ENCODE data around the gene TUBB2B.

TUBB2B gene

GRCh38 chr6:3266170-3266569, 38.7 kb upstream of the TUBB2B start:
- peaks cover 37% of the 10 kb centered on the region for H3K36me3 ChIP-seq (ENCODE audit: insufficient read depth, low read length)
- H3K27me3 ChIP-seq (ENCODE audit: control insufficient read depth in 1 of 2, insufficient read depth in 2 of 2, low read length in 2 of 2), result no peaks in the 10 kb centered on the region
- no peak overlapping the region for H3K9ac ChIP-seq (ENCODE audit: low read length)
- H3K4me1 ChIP-seq (ENCODE audit: insufficient read depth, low read length), result peaks cover 8% of the 10 kb centered on the region
- no peak overlapping the region for H3K4me3 ChIP-seq (ENCODE audit: low read depth in 1 of 2, low read length in 2 of 2)
- no peak overlapping the region for H3K27ac ChIP-seq (ENCODE audit: low read depth, low read length)
- H3K9me3 ChIP-seq (ENCODE audit: low read length), result no peaks in the 10 kb centered on the region

- Histone ChIP-seq H3K27me3 (ENCODE audit: control insufficient read depth in 1 of 2, insufficient read depth in 2 of 2, low read length in 2 of 2) (no peaks in the 10 kb centered on the region), H3K36me3 (ENCODE audit: insufficient read depth, low read length) (peaks cover 32% of the 10 kb centered on the region)
Observed at GRCh38 chr6:3265671-3266070, 38.2 kb upstream of the TUBB2B start.

GRCh38 chr6:3264356-3264755, 36.9 kb upstream of the TUBB2B start:
- peaks cover 21% of the 10 kb centered on the region for H3K36me3 ChIP-seq (ENCODE audit: insufficient read depth, low read length)
- H3K4me1 ChIP-seq (ENCODE audit: insufficient read depth, low read length), result peaks cover 19% of the 10 kb centered on the region
- no peak overlapping the region for H3K4me3 ChIP-seq (ENCODE audit: low read depth in 1 of 2, low read length in 2 of 2)
- H3K27me3 ChIP-seq (ENCODE audit: control insufficient read depth in 1 of 2, insufficient read depth in 2 of 2, low read length in 2 of 2), result no peaks in the 10 kb centered on the region
- H3K9me3 ChIP-seq (ENCODE audit: low read length), result no peaks in the 10 kb centered on the region
- no peak overlapping the region for H3K9ac ChIP-seq (ENCODE audit: low read length)
- no peak overlapping the region for H3K27ac ChIP-seq (ENCODE audit: low read depth, low read length)

More at GRCh38 chr6:3265671-3266070, 38.2 kb upstream of the TUBB2B start:
- peaks cover 13% of the 10 kb centered on the region for H3K4me1 ChIP-seq (ENCODE audit: insufficient read depth, low read length)
- H3K4me3 ChIP-seq (ENCODE audit: low read depth in 1 of 2, low read length in 2 of 2), result no peak overlapping the region
- H3K27ac ChIP-seq (ENCODE audit: low read depth, low read length), result no peak overlapping the region
- H3K9ac ChIP-seq (ENCODE audit: low read length), result no peak overlapping the region
- no peaks in the 10 kb centered on the region for H3K9me3 ChIP-seq (ENCODE audit: low read length)

- Histone ChIP-seq H3K4me1 (ENCODE audit: insufficient read depth, low read length) (peaks cover 19% of the 10 kb centered on the region), H3K27me3 (ENCODE audit: control insufficient read depth in 1 of 2, insufficient read depth in 2 of 2, low read length in 2 of 2) (no peaks in the 10 kb centered on the region), H3K4me3 (ENCODE audit: low read depth in 1 of 2, low read length in 2 of 2) (no peak overlapping the region), H3K9ac (ENCODE audit: low read length) (no peak overlapping the region), H3K27ac (ENCODE audit: low read depth, low read length) (no peak overlapping the region), H3K36me3 (ENCODE audit: insufficient read depth, low read length) (peaks cover 16% of the 10 kb centered on the region), H3K9me3 (ENCODE audit: low read length) (no peaks in the 10 kb centered on the region)
Observed at GRCh38 chr6:3263096-3263495, 35.6 kb upstream of the TUBB2B start.

- peaks cover 16% of the 10 kb centered on the region for H3K36me3 ChIP-seq (ENCODE audit: insufficient read depth, low read length)
- peak overlapping the region; percentile 27 for H3K9ac ChIP-seq (ENCODE audit: low read length)
- H3K27ac ChIP-seq (ENCODE audit: low read depth, low read length), result no peak overlapping the region
- H3K4me1 ChIP-seq (ENCODE audit: insufficient read depth, low read length), result peaks cover 19% of the 10 kb centered on the region
- no peaks in the 10 kb centered on the region for H3K9me3 ChIP-seq (ENCODE audit: low read length)
- no peak overlapping the region for H3K4me3 ChIP-seq (ENCODE audit: low read depth in 1 of 2, low read length in 2 of 2)
- H3K27me3 ChIP-seq (ENCODE audit: control insufficient read depth in 1 of 2, insufficient read depth in 2 of 2, low read length in 2 of 2), result no peaks in the 10 kb centered on the region
Observed at GRCh38 chr6:3261921-3262320, 34.5 kb upstream of the TUBB2B start.

GRCh38 chr6:3261518-3261820, 34.0 kb upstream of the TUBB2B start:
- Histone ChIP-seq H3K36me3 (ENCODE audit: insufficient read depth, low read length) (peaks cover 16% of the 10 kb centered on the region), H3K9me3 (ENCODE audit: low read length) (no peaks in the 10 kb centered on the region), H3K9ac (ENCODE audit: low read length) (peak overlapping the region; percentile 27), H3K4me1 (ENCODE audit: insufficient read depth, low read length) (peaks cover 19% of the 10 kb centered on the region), H3K27me3 (ENCODE audit: control insufficient read depth in 1 of 2, insufficient read depth in 2 of 2, low read length in 2 of 2) (no peaks in the 10 kb centered on the region), H3K27ac (ENCODE audit: low read depth, low read length) (no peak overlapping the region), H3K4me3 (ENCODE audit: low read depth in 1 of 2, low read length in 2 of 2) (no peak overlapping the region)

- no peak overlapping the region for H3K9ac ChIP-seq (ENCODE audit: low read length)
Observed at GRCh38 chr6:3260772-3261517, 33.5 kb upstream of the TUBB2B start.

GRCh38 chr6:3260296-3260695, 32.8 kb upstream of the TUBB2B start:
- no peak overlapping the region for H3K4me3 ChIP-seq (ENCODE audit: low read depth in 1 of 2, low read length in 2 of 2)

More at GRCh38 chr6:3260772-3261517, 33.5 kb upstream of the TUBB2B start:
- no peaks in the 10 kb centered on the region for H3K9me3 ChIP-seq (ENCODE audit: low read length)
- peaks cover 16% of the 10 kb centered on the region for H3K36me3 ChIP-seq (ENCODE audit: insufficient read depth, low read length)
- no peaks in the 10 kb centered on the region for H3K27me3 ChIP-seq (ENCODE audit: control insufficient read depth in 1 of 2, insufficient read depth in 2 of 2, low read length in 2 of 2)
- H3K4me1 ChIP-seq (ENCODE audit: insufficient read depth, low read length), result peaks cover 19% of the 10 kb centered on the region
- no peak overlapping the region for H3K4me3 ChIP-seq (ENCODE audit: low read depth in 1 of 2, low read length in 2 of 2)
- H3K27ac ChIP-seq (ENCODE audit: low read depth, low read length), result no peak overlapping the region

GRCh38 chr6:3259491-3259958, 32.1 kb upstream of the TUBB2B start:
- peak overlapping the region; percentile 19 for H3K27ac ChIP-seq (ENCODE audit: low read depth, low read length)
- H3K4me1 ChIP-seq (ENCODE audit: insufficient read depth, low read length), result peaks cover 19% of the 10 kb centered on the region
- H3K36me3 ChIP-seq (ENCODE audit: insufficient read depth, low read length), result peaks cover 13% of the 10 kb centered on the region
- H3K27me3 ChIP-seq (ENCODE audit: control insufficient read depth in 1 of 2, insufficient read depth in 2 of 2, low read length in 2 of 2), result no peaks in the 10 kb centered on the region
- peak overlapping the region; percentile 34 for H3K9ac ChIP-seq (ENCODE audit: low read length)
- H3K9me3 ChIP-seq (ENCODE audit: low read length), result no peaks in the 10 kb centered on the region
- H3K4me3 ChIP-seq (ENCODE audit: low read depth in 1 of 2, low read length in 2 of 2), result peak overlapping the region; percentile 89 to 92

More at GRCh38 chr6:3260296-3260695, 32.8 kb upstream of the TUBB2B start:
- Histone ChIP-seq H3K27me3 (ENCODE audit: control insufficient read depth in 1 of 2, insufficient read depth in 2 of 2, low read length in 2 of 2) (no peaks in the 10 kb centered on the region), H3K4me1 (ENCODE audit: insufficient read depth, low read length) (peaks cover 19% of the 10 kb centered on the region), H3K27ac (ENCODE audit: low read depth, low read length) (no peak overlapping the region), H3K9me3 (ENCODE audit: low read length) (no peaks in the 10 kb centered on the region), H3K36me3 (ENCODE audit: insufficient read depth, low read length) (peaks cover 16% of the 10 kb centered on the region), H3K9ac (ENCODE audit: low read length) (no peak overlapping the region)

- peaks cover 6% of the 10 kb centered on the region for H3K36me3 ChIP-seq (ENCODE audit: insufficient read depth, low read length)
- no peaks in the 10 kb centered on the region for H3K27me3 ChIP-seq (ENCODE audit: control insufficient read depth in 1 of 2, insufficient read depth in 2 of 2, low read length in 2 of 2)
- peak within 1 kb of the TSS; percentile 75 for H3K27ac ChIP-seq (ENCODE audit: low read depth, low read length)
- H3K4me3 ChIP-seq (ENCODE audit: low read depth in 1 of 2, low read length in 2 of 2), result peak within 1 kb of the TSS; percentile 89 to 92
- H3K9ac ChIP-seq (ENCODE audit: low read length), result peak within 1 kb of the TSS; percentile 34
- no peaks in the 10 kb centered on the region for H3K9me3 ChIP-seq (ENCODE audit: low read length)
- peaks cover 19% of the 10 kb centered on the region for H3K4me1 ChIP-seq (ENCODE audit: insufficient read depth, low read length)
Observed at GRCh38 chr6:3258720-3259490, 31.5 kb upstream of the TUBB2B start, which contains the start of gene PSMG4. PSMG4 (plus strand) TSS chr6:3258947; CDS start chr6:3259023, 76 bp downstream.

- H3K27me3 ChIP-seq (ENCODE audit: control insufficient read depth in 1 of 2, insufficient read depth in 2 of 2, low read length in 2 of 2), result no peaks in the 10 kb centered on the region
- H3K4me1 ChIP-seq (ENCODE audit: insufficient read depth, low read length), result peaks cover 19% of the 10 kb centered on the region
- H3K4me3 ChIP-seq (ENCODE audit: low read depth in 1 of 2, low read length in 2 of 2), result peak overlapping the region; percentile 89 to 92
- no peak overlapping the region for H3K9ac ChIP-seq (ENCODE audit: low read length)
- H3K9me3 ChIP-seq (ENCODE audit: low read length), result no peaks in the 10 kb centered on the region
- no peak overlapping the region for H3K27ac ChIP-seq (ENCODE audit: low read depth, low read length)
- H3K36me3 ChIP-seq (ENCODE audit: insufficient read depth, low read length), result no peaks in the 10 kb centered on the region
Observed at GRCh38 chr6:3258201-3258600, 30.7 kb upstream of the TUBB2B start.

Measured in muscle layer of colon (tissue), 2 donors.